AG10803 (cell line): ENCODE measurements around the gene B3GNT2.
A peak's percentile ranks its signal among the peaks of the same experiment; 100 is the strongest.
"Not testable (repeated sequence)": the region's sequence is repeated elsewhere in the genome, so short reads cannot be mapped to it uniquely, and the experiment has no call there.

ENCODE experiments used
- DNase-seq: peaks from one replicate; pipeline ENCODE4 v3.0.0; 2010; ENCODE audit warnings: low read depth
- H3K4me3 ChIP-seq: 2 replicates; pipeline ENCODE4 v1.5.1; 2011; ENCODE audit warnings: mild to moderate bottlenecking, low read length, control low read depth
- TF ChIP-seq, protein P1 (sequence below): conservative IDR thresholded peaks from 2 replicates; pipeline ENCODE4 v1.5.1; 2011; ENCODE audit warnings: mild to moderate bottlenecking, low read length, control low read depth, inconsistent platforms

Gene B3GNT2

DNA sequence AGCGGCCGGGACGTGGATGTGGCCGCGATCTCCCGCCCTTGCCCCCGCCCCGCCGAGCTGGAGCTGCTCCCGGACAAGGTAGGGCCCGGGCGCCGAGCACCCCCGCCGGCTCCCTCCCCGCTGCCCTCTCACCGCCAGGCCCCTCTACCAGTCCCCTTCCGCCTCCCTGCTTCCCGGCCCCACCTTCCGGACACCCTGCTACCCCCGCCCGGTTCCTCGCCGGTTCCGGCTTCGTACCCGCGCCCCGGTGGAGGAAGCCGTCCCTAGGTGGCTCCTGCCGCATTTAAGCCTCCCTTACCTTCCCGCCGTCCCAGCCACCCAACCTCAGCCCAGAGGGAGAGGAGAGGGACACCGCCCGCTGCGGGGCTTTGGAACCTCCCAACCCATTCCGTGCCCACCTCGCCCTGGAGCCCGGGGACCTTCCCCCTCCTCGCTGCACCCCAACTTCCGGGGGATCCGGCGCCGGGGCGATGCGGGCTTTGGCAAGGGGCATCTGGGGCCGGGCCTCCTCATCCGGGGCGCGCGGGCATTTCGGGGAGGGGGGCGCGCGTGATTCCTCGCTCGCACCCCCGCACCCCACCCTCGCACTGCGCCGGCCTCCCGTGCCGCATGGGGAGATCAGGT lies 475 bp downstream of the B3GNT2 start:
- DNase-seq, result no peak
- H3K4me3 ChIP-seq, result peak overlapping the region; percentile 91
- TF ChIP-seq, protein P1, sequence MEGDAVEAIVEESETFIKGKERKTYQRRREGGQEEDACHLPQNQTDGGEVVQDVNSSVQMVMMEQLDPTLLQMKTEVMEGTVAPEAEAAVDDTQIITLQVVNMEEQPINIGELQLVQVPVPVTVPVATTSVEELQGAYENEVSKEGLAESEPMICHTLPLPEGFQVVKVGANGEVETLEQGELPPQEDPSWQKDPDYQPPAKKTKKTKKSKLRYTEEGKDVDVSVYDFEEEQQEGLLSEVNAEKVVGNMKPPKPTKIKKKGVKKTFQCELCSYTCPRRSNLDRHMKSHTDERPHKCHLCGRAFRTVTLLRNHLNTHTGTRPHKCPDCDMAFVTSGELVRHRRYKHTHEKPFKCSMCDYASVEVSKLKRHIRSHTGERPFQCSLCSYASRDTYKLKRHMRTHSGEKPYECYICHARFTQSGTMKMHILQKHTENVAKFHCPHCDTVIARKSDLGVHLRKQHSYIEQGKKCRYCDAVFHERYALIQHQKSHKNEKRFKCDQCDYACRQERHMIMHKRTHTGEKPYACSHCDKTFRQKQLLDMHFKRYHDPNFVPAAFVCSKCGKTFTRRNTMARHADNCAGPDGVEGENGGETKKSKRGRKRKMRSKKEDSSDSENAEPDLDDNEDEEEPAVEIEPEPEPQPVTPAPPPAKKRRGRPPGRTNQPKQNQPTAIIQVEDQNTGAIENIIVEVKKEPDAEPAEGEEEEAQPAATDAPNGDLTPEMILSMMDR, result no peak

- DNase-seq, result no peak
- TF ChIP-seq, protein P1, result no peak; the same call in 1 of the 2 replicates
- peak overlapping the region; percentile 91 for H3K4me3 ChIP-seq
Measured at GRCh38 chr2:62197011-62197924, 1.4 kb downstream of the B3GNT2 start.

- peak; percentile 18 for DNase-seq
- H3K4me3 ChIP-seq, result peak overlapping the region; percentile 91
- TF ChIP-seq, protein P1, result no peak
Measured at GRCh38 chr2:62197925-62198633, 2.2 kb downstream of the B3GNT2 start.

GRCh38 chr2:62198854-62199253 lies 2.9 kb downstream of the B3GNT2 start:
- H3K4me3 ChIP-seq, DNase-seq: not testable (repeated sequence)

GRCh38 chr2:62199392-62200125 lies 3.6 kb downstream of the B3GNT2 start:
- no peak overlapping the region for H3K4me3 ChIP-seq
- DNase-seq, result peak; percentile 60
- TF ChIP-seq, protein P1, result no peak

DNA sequence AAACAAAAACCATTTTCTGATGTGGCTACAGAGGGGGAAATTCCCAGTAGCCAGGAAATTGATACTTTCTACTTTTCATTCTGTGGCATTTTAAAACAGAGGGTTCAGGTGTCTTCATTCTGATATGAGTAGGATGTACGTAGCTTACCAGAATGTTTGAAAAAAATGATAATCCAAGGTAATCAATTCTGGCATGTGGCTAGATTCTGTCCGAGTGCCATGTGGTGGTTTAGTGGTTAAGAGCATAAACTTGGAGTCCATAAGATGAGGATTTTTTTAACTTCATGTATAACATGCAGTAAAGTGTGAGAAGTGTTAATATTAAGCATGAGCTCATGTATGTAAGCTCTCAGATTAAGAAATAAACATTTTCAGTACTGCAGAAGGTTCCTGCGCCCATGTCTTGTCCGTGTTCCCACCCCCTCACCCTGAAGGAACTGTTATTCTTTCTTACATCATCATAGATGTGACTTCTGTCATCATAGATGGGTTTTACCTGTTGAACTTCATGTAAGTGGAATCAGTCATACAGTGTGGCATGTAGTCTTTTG lies 4.5 kb downstream of the B3GNT2 start:
- no peak for DNase-seq
- TF ChIP-seq, protein P1, result no peak
- H3K4me3 ChIP-seq, result no peak overlapping the region
